OCI-LY7 (cell line): Measurements from ENCODE around the gene FAM199X.

Experiments
- EZH2phosphoT487 ChIP-seq: fragments of 200-600 bp; sonication (generic); IDR thresholded peaks from 2 replicates; pipeline ENCODE4 v1.6.1; 2018; ENCODE audit warnings: low read depth, borderline replicate concordance, mild to moderate bottlenecking, mixed run types, antibody characterized with exemption, low read length, moderate library complexity, mixed read lengths
- TF ChIP-seq, protein P1 (sequence below): fragments of 200-600 bp; sonication (generic); conservative IDR thresholded peaks from 2 replicates; pipeline ENCODE4 v1.5.1; 2014; ENCODE audit warnings: mild to moderate bottlenecking, antibody characterized with exemption, low read length, moderate library complexity, mixed read lengths

- TF ChIP-seq, protein P1, sequence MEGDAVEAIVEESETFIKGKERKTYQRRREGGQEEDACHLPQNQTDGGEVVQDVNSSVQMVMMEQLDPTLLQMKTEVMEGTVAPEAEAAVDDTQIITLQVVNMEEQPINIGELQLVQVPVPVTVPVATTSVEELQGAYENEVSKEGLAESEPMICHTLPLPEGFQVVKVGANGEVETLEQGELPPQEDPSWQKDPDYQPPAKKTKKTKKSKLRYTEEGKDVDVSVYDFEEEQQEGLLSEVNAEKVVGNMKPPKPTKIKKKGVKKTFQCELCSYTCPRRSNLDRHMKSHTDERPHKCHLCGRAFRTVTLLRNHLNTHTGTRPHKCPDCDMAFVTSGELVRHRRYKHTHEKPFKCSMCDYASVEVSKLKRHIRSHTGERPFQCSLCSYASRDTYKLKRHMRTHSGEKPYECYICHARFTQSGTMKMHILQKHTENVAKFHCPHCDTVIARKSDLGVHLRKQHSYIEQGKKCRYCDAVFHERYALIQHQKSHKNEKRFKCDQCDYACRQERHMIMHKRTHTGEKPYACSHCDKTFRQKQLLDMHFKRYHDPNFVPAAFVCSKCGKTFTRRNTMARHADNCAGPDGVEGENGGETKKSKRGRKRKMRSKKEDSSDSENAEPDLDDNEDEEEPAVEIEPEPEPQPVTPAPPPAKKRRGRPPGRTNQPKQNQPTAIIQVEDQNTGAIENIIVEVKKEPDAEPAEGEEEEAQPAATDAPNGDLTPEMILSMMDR, result no peak
- no peak for TF ChIP-seq EZH2phosphoT487
These were observed 21.7 kb downstream of the FAM199X start for GRCh38 chrX:104187931-104188330.
